T1000 (cell line): ENCODE results near the gene PPCDC.
A peak's percentile ranks its signal among the peaks of the same experiment; 100 is the strongest.
"Not testable (repeated sequence)": the region's sequence is repeated elsewhere in the genome, so short reads cannot be mapped to it uniquely, and the experiment has no call there.

ENCODE experiments used
- DNase-seq: peaks from one replicate; lab custom pipeline; 2025; ENCODE audit warnings: mixed read lengths; lab: John Stamatoyannopoulos, UW

Gene PPCDC

GRCh38 chr15:75065851-75066509 lies 42.6 kb downstream of the PPCDC start:
- no peak for DNase-seq

GRCh38 chr15:75067123-75067830 lies 43.9 kb downstream of the PPCDC start:
- DNase-seq = peak; percentile 45

DNA sequence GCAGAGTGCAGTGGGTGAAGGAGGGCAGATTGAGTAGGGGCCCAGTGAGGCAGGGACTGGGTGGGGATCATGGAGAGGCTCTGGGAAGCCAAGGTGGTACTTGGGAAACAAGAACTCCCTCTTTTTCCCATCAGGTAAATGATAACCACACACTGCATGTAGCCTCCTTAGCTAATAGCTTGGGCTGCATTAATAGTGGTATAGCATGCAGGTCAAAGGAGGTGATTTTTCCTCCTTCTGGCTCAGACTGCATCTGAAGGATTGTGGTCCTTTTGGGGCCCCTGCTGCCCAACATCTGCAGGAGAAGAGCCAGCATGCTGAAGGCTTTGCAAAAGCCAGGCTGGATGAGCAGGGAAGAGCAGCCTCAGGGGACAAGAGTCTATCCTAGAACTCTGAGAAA lies 45.4 kb downstream of the PPCDC start:
- no peak for DNase-seq

GRCh38 chr15:75069301-75069925 lies 46.0 kb downstream of the PPCDC start:
- no peak for DNase-seq

DNA sequence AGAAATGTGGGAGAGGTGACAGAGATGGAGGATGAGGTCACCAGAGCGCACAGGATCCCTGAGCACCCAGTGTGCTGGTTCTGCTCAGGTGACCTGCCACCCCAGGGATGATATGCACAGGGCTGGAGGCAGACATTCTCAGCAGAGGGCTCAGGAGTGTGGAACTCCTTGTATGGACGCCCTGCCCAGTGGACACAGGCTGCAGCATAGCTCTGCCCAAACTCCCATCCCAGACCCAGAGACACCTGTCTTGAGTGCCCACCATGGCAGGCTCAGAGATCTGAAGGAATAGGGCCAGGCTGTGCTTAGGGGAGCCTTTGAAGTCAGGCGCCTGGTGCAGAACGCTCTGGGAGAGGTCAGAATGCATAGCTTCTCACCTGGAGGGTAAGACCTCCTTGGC lies 47.3 kb downstream of the PPCDC start:
- DNase-seq = no peak

- no peak for DNase-seq
Observed at GRCh38 chr15:75073197-75073596, 49.8 kb downstream of the PPCDC start.

DNA sequence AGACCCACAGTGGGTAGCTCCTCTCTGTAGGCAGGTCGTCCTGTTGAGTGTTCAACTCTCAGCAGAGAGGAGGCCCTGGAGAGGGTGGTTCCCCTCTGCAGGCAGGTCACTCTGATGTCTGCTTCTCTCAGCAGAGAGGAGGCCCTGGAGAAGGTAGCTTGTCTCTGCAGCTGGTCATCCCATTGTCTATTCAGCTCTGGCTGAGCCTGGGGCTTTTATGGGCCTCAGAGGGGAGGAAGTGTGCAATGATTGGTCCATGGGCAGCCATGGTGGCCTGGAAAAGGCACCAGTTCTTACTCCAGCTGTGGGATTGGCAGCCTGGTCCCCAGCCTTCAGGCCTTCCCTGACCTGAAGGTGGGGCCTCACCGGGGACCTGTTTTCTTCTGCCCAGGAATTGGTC lies 52.9 kb downstream of the PPCDC start:
- no peak for DNase-seq

- not testable (repeated sequence) for DNase-seq
Observed at GRCh38 chr15:75077551-75077961, 54.2 kb downstream of the PPCDC start.

- no peak for DNase-seq
Observed at GRCh38 chr15:75081150-75081549, 57.8 kb downstream of the PPCDC start.

- DNase-seq = no peak
Observed at GRCh38 chr15:75082689-75083088, 59.3 kb downstream of the PPCDC start.

- not testable (repeated sequence) for DNase-seq
Observed at GRCh38 chr15:75085708-75086107, 62.3 kb downstream of the PPCDC start.

GRCh38 chr15:75089456-75090387 lies 66.3 kb downstream of the PPCDC start:
- DNase-seq = no peak

GRCh38 chr15:75090388-75090734 lies 67.0 kb downstream of the PPCDC start:
- DNase-seq = no peak

GRCh38 chr15:75091814-75092213 lies 68.4 kb downstream of the PPCDC start:
- no peak for DNase-seq

DNA sequence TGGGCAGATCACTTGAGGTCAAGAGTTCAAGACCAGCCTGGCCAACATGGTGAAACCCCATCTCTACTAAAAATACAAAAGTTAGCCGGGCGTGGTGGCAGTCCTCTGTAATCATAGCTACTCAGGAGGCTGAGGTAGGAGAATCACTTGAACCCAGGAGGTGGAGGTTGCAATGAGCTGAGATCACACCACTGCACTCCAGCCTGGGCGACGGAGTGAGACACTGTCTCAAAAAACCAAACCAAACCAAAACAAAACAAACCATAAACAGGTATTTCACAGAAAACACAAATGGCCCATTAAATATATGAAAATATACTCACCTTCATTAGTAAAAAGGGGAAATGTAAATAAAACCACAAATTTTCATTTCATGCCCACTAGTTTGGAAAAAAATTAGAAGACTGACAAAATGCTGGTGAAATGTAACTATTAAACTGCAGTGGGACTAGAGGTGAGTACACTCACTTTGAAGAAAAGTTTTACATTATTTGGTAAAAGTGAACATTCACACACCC lies 71.6 kb downstream of the PPCDC start:
- not testable (repeated sequence) for DNase-seq

- no peak for DNase-seq
Observed at GRCh38 chr15:75095594-75095993, 72.2 kb downstream of the PPCDC start.

- no peak for DNase-seq
Observed at GRCh38 chr15:75097939-75098338, 74.5 kb downstream of the PPCDC start.

GRCh38 chr15:75098404-75098803 lies 75.0 kb downstream of the PPCDC start:
- no peak for DNase-seq
